HL-60/S4 treated with retinoic acid at 250 ng/mL for 4 days and 3 days (cell line): Measurements from ENCODE around the gene PLA2G7.

Experiments
- in situ Hi-C: fragments of 300-500 bp; cut with MboI; formaldehyde crosslinking; loops from 2 replicates; pipeline ENCODE4 v1.7.0; 2022; ENCODE audit warnings: low sequenced_read_pairs

PLA2G7 gene

GRCh38 chr6:46690141-46690755 is 44.9 kb downstream of the PLA2G7 start:
- in situ Hi-C loops = no loop called here

GRCh38 chr6:46689657-46690056 is 45.5 kb downstream of the PLA2G7 start:
- in situ Hi-C loops = no loop called here

GRCh38 chr6:46688966-46689335 is 46.2 kb downstream of the PLA2G7 start:
- in situ Hi-C loops = no loop called here

GRCh38 chr6:46688117-46688965 is 46.8 kb downstream of the PLA2G7 start:
- in situ Hi-C loops = no loop called here

GRCh38 chr6:46687619-46688097 is 47.5 kb downstream of the PLA2G7 start, which contains the start of gene TDRD6:
Gene TDRD6, plus strand, starts transcription at chr6:46687885. Its CDS starts 244 bp downstream, at chr6:46688129.
- in situ Hi-C loops = no loop called here

- in situ Hi-C loops = no loop called here
Measured at GRCh38 chr6:46684771-46685170, 50.4 kb downstream of the PLA2G7 start.

- in situ Hi-C loops = no loop called here
Measured at GRCh38 chr6:46677314-46677654, 57.9 kb downstream of the PLA2G7 start.

- in situ Hi-C loops = no loop called here
Measured at GRCh38 chr6:46676604-46677313, 58.4 kb downstream of the PLA2G7 start.

GRCh38 chr6:46674410-46674809 is 60.8 kb downstream of the PLA2G7 start:
- in situ Hi-C loops = no loop called here

- in situ Hi-C loops = no loop called here
Measured at GRCh38 chr6:46667377-46667776, 67.8 kb downstream of the PLA2G7 start.

- in situ Hi-C loops = no loop called here
Measured at GRCh38 chr6:46661483-46661882, 73.7 kb downstream of the PLA2G7 start.

- in situ Hi-C loops = no loop called here
Measured at GRCh38 chr6:46657642-46658041, 77.5 kb downstream of the PLA2G7 start.

GRCh38 chr6:46655803-46656202 is 79.4 kb downstream of the PLA2G7 start:
- in situ Hi-C loops = no loop called here
